Liver (tissue), 3 donors: ENCODE results near the gene C1GALT1.

Experiments
- CTCF ChIP-seq: fragments of 150-350 bp; IDR thresholded peaks from 2 replicates; pipeline ENCODE4 v1.5.1; 2017; ENCODE audit warnings: improper control_type of control experiment, low read depth, low read length; ENCODE audit not compliant: missing input control
- JUND ChIP-seq, 2 donors: IDR thresholded peaks; 2 replicates each; pipeline ENCODE4 v1.6.1; 2016; ENCODE audit warnings: antibody characterized with exemption in 2 of 2
- MAX ChIP-seq: IDR thresholded peaks from 2 replicates; pipeline ENCODE4 v1.6.1; 2016; ENCODE audit warnings: antibody characterized with exemption
- NR2F2 ChIP-seq: IDR thresholded peaks from 2 replicates; pipeline ENCODE4 v1.6.1; 2016; ENCODE audit warnings: antibody characterized with exemption
- REST ChIP-seq: IDR thresholded peaks from 2 replicates; pipeline ENCODE4 v1.6.1; 2016; ENCODE audit warnings: antibody characterized with exemption, mild to moderate bottlenecking
- donor health status: healthy.
- donor health status: healthy.

- TF ChIP-seq CTCF, result peak; percentile 53
- peak; percentile 28 for TF ChIP-seq REST
- TF ChIP-seq NR2F2, result peak; percentile 18
- no peak for TF ChIP-seq JUND (IDR thresholded peaks at IDR 0.05)
- TF ChIP-seq MAX, result peak; percentile 37
Measured at GRCh38 chr7:7182156-7183060, at the start of gene C1GALT1.
